Amygdala (tissue), 56 donors: ENCODE data around the gene HSPBP1.

ENCODE experiments used
- DNase-seq, 56 donors: peaks; one replicate each; lab custom pipeline; 2025; lab: John Stamatoyannopoulos, UW

The HSPBP1 gene

DNA sequence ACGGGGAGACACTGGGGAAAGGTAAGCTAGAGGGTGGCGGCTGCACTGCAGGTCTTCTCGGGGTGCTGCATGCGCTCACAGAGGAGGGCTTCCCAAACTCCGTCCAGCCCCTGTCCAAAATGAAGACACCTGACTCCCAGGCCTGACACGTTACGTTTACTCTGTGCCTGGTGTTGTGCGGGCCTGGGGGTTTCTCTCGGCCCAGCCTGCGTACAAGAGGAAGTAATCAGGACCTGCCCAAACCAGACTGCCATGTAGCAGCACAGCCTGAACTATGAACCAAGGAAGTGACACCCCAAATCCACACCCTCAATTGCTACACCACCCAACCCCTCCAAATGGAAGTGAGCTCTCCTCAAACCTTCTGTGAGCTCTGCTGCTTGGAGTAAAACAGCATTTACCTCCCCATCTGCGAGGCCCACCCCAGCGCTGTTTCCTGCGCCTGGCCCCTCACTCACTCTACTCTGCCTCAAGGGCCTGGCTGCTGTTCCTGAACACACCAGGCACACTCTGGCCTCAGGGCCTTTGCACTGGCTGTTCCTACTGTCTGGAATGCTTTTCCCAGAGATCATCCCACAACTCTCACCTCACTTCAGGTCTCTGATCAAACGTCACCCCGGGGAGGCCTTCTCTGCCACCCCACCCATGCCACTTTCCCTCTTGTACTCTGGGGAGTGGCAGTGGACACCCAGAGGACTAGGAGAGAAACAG, 3.0 kb downstream of the HSPBP1 start:
- DNase-seq: no peak

DNA sequence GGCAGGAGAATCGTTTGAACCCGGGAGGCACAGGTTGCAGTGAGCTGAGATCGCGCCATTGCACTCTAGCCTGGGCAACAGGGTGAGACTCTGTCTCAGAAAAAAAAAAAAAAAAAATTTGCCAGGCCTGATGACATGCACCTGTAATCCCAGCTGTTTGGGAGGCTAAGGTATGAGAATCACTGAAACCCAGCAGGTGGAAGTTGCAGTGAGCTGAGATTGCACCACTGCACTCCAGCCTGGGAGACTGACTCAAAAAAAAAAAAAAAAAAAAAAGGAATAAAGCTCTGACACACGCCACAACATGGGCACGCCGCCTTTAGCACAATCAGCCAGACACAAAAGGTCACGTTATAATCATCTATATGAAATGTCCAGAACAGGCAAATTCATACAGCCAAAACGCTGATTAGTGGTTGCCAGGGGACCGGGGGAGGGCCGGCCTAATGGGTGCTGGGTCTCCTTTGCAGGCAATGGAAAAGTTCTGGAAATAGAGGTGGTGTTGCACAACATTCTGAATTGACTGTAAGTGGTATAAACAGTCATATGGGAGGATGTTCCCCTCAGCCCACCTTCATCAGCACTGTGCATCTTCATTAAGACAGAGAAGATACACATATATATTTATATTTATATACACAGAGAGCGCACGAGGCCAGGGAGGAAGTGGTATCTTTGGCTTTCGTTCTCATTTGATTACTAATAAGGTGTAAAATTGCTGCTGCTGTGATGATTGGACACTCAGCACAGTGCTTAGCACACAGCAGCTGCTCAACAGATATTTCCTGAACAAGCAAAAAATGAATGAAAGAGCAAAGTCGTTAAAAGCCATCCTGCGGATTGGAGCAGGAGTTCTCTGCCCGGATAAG, 3.8 kb downstream of the HSPBP1 start:
- no peak for DNase-seq

DNA sequence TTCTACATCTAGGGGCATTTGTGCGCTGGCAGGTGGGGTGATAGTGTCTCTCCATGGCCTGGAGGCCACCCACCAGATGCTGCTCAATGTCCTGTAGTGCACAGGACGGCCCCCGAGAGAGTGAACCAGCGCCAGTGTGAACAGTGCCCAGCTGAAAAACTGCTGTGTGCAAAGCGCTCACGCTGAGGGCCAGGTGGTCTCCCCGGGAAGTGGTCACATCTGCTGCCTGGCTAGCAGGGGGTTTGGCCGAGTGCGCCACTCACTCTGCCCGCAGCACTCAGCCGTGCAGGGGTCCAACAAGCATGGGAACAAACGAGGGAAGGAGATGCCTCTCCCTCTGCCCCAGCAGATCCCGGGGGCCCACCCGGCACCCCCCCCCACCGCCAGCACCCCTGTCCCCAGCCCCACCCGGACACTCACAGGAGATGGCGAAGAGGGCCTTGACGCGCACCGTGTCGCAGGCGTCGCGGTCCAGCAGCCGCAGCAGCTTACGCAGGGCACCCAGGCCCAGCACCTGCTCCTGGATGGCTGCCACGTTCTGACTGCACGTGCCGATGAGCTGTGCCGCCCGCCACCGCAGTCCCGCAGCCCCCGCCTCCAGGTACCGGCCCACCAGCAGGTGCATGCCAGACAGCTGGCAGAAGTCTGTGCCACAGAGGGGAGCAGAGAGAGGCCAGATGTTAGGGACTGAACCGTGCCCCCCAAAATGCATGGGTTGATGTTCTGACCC, 5.8 kb downstream of the HSPBP1 start:
- DNase-seq: no peak

DNA sequence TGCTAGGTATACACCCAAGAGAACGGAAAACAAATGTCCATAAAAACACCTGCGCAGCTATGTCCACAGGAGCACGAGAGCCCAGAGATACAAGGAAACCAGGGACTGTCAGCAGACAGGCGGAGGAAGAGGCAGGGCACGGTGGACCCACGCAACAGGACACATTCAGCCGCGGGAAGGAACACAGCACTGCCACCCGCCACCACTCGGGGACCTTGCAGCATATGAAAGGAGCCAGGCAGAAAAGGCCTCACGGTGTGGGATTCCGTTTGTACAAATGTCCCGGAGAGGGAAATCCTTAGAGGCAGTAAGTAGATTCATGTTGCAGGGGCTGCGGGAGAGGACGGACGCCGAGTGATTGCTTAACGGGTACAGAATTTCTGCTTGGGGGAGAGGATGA, 7.8 kb downstream of the HSPBP1 start:
- DNase-seq: no peak

DNA sequence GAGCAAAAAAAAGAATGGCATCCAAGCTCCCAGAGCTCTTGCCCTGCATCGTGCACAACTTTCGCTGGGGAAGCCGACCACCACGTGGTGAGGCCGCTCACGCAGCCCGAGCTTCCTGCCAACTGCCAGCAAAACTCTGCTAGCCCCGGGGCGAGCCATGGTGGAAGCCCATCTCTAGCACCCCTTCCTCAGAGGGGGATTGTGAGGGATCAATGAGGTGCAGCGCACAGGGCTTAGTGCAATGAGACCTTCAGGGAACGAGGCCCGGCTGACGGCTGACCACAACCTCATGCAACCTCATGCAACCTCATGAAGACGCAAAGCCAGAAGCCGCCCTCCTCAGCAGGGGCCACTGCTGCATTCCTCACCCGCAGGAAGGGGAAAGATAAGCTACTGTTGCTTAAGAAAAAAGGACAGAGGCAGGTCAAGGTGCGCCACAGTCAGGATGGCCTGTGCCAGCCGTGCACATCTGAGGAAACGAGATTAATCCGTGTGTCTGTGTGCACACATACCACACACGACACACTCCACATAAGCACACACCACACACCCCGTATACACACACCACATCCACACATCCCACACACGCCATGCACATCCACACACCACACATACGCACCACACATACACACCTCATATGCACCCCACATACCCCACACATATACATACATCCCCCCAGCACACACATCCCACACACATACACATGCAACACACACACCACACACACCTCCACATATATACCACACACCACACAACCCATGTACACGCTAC, 9.6 kb downstream of the HSPBP1 start:
- no peak for DNase-seq

DNA sequence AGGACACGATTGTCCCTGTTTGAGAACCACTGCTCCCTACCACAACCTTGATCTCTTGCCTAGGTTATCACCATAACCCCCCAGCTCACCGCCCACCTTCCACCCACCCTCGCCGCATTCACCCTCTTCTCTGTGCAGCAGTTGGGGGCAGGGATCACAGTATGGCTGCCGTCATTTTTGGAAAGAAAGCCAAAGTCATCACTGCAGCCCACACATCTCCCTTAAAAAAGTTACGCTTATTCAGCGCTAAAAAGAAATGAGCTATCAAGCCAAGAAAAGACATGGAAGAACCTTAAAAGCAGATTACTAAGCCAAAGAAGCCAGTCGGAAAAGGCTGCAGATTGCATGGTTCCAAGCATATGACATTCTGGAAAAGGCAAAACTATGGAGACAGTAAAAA, 10.6 kb downstream of the HSPBP1 start:
- DNase-seq: peak in 5 of 56 donors; percentile 7 to 23 (median 14)

DNA sequence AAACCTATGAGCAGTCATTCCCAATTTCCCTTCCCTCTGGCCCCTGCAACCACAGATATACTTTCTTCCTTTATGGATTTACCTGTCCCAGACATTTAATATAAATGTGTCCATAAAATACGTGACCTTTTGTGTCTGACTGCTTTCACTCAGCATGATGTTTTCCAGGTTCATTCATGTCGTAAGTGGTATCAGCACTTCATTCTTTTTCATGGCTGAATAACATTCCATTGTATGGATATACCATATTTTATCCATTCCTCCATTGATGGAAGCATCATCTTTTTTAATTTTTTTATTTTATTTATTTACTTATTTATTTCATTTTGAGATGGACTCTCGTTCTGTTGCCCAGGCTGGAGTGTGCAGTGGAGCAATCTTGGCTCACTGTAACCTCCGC, 13.1 kb downstream of the HSPBP1 start:
- no peak for DNase-seq

DNA sequence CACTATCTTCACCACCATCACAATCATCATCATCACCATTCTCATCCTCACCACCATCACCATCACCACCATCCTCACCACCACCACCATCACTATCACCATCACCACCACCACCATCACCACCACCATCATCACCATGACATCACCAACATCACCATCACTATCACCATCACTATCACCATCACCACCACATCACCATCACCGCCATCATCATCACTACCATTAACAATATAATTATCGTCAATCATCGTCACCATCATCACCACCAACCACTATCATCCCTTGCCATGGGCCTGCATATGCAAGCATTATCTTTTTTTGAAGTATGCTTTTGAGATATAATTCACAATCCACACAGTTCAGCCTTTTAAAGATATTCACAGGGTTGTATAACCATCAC, 13.5 kb downstream of the HSPBP1 start:
- DNase-seq: no peak

DNA sequence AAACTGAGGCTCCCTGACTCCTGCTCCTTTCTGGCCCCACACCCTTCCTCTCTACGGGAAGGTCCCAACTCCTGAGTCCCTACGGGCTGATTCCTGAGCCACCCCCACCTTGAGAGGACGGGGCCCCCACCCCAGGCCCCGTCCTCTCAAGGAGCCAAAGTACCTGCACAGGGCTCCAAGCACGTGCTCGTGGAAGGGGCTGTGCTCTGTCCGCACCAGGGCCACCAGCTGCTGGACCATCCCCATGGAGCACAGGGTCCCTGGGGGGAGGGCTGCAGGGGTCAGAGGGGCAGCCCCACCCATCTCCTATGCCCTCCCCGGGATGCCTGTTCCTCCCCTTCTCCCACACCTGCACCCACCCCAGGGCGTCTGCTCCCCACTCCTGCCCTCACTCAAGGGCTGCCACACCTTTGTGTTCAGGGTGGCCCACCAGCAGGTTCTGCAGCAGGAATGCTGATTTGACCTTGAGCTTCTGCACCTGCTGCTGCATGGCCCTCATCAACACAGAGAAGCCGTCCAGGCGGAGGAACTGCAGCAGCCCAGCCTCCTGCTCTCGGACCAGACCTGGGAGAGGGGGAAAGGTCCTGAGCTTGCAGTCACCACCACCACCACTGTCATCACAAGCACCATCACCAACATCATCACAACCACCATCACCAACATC, 14.1 kb downstream of the HSPBP1 start:
- no peak for DNase-seq

DNA sequence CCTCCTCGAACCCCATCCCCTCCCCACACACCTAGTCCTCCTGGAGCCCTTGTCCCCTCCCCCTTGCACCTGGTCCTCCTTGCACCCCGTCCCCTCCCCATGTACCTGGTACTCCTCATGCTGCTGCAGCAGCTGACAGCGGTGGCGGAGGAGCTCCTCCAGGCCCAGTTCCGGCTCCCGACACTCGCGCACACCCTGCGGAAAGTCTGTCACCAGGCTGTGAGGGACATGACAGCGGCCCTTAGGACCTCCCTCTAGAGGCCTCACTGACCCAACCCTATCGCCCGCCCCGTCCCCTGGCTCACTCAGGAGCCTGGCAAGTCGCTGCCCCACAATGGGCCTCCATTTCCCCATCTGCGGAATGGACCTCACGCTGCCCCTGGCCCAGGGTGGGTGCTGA, 14.7 kb downstream of the HSPBP1 start:
- DNase-seq: no peak

DNA sequence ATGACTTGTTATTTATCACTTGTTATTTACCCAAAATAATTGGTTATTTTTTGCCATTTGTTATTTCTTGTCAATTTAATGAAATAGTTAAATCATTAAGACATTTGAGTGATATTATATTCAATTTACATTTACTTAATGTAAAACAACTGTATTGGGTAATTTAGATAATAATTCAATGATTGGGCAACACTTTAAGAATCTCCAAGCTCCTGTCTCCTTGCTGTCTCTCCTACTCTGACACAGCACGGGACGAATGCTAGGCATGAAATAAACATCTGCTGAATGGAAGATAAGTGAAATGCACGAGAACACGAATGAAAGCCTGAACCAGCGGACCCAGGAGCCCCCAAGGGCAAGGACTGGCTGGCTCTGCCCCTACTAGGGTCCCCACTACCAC, 15.4 kb downstream of the HSPBP1 start:
- DNase-seq: no peak

DNA sequence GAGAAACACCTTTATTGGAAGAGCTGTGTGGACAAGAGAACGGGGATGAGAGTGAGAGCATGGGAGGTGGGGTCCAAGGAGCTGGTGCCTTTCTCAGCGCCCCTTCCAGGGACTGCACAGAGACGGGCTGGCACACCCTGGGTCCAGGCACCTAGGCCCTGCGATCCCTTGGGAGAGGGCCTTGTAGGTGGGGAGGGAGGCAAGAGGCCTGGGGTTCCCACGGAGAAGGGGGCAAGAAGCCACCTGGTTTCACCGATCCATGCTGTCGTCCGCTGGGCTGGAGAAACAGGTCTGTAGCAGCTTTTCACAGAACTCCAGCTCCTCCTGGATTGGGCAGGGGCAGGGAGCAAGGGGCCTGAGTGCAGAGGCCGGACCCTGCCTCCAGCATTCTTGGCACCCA, 17.6 kb downstream of the HSPBP1 start:
- no peak for DNase-seq

DNA sequence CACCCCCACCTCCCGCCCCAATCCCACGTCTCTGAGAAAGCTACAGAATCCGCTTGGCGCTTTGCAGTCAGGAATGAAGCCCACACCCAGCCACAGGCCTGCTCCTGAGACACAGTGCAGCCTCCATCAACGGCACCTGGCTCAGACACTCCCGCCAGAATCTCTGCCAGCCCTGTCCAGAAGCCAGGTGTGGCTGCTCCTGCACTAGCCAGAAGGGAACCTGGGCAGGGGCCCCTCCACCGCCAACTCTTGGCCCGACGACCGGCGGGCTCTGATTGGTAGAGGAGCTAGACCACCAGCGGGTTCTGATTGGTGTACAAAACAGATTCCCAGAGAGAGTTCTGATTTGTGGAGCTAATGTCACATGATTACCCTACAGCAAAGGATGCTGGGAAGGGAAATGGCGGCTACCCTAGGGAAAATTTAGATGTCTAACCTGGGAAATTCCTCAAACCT, 18.2 kb downstream of the HSPBP1 start:
- DNase-seq: no peak

DNA sequence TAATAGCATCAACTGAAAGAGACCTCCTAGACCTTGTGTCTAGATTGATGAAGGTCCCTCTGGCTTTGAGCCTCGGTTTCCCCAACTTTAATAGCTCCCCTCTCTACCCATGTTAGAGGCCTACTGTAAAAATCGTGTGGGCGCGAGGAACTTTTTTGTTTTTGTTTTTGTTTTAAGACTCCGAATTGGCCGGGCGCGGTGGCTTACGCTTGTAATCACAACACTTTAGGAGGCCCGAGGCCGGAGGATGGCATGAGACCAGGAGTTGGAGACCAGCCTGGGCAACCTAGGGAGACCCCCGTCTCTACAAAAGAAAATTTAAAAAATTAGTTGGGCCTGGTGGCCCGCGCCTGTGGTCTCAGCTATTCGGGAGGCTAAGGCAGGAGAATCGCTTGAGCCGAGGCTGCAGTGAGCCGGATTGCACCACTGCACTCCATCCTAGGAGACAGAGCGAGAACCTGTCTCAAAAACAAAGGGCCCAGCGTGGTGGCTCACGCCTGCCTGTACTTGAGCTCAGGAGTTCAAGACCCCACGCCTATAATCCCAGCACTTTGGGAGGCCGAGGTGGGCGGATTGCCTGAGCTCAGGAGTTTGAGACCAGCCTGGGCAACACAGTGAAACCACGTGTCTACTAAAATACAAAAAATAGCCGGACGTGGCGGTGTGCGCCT, 20.2 kb downstream of the HSPBP1 start:
- peak in 2 of 56 donors; percentile 48 to 53 for DNase-seq

DNA sequence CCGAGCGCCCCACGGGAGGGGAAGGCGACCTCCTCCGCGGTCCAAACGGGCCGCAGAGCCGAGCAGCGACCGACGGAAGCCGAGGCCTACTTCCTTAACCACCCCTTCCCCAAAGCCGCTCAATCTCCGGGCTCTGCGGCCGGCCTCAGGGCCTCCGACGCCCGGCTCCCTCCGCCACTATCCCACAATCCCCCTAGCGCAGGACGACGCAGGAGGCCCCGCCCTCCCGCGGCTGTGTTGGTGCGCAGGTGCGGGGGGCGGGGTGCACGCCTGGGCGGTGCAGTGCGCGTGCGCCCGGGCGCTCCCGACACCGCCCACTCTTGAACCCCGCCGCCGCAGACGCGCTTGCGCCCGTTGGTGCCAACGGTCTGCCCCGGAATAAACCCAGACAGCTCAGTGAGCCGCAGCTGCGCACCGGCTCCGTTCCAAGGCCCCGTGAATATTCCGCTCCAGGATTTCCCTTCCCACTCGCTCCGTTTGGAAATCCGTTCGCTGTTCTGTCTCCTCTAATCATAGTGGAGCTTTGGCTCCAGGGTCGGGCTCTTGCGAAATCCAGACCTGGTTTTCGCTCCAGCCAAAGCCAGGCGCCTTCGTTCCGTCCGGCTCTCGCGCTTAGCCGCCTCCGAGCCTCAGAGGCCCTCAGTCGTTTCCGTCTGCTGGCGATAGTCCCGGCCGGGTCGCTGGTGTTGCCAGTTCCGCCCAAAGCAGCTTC, 20.9 kb downstream of the HSPBP1 start, which contains the start of gene PPP6R1:
TSS of gene PPP6R1 (minus strand) at position 190 of the 712 bp plus-strand sequence. CDS start 11,914 bp downstream, outside the sequence.
- peak; percentile 68 to 99 (median 96) for DNase-seq

DNA sequence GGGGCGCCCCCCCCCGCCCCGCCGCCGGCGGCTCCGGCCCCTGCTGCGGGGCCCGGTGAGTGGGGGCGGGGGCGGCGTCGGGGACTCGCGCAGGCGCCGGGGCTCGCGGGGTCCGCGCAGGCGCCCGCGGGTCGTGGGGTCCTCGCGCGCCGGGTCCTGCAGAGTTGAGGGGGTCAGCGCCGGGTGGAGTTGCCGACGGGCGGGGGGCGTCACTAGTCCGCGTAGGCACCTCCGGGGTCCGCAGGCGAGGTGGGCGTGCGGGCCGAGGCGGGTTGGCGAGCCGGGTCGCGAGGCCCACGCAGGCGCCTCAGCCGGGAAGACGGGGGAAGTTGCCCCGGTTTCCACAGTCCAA, 21.5 kb downstream of the HSPBP1 start:
- DNase-seq: peak in 9 of 56 donors; percentile 34 to 70 (median 54)

DNA sequence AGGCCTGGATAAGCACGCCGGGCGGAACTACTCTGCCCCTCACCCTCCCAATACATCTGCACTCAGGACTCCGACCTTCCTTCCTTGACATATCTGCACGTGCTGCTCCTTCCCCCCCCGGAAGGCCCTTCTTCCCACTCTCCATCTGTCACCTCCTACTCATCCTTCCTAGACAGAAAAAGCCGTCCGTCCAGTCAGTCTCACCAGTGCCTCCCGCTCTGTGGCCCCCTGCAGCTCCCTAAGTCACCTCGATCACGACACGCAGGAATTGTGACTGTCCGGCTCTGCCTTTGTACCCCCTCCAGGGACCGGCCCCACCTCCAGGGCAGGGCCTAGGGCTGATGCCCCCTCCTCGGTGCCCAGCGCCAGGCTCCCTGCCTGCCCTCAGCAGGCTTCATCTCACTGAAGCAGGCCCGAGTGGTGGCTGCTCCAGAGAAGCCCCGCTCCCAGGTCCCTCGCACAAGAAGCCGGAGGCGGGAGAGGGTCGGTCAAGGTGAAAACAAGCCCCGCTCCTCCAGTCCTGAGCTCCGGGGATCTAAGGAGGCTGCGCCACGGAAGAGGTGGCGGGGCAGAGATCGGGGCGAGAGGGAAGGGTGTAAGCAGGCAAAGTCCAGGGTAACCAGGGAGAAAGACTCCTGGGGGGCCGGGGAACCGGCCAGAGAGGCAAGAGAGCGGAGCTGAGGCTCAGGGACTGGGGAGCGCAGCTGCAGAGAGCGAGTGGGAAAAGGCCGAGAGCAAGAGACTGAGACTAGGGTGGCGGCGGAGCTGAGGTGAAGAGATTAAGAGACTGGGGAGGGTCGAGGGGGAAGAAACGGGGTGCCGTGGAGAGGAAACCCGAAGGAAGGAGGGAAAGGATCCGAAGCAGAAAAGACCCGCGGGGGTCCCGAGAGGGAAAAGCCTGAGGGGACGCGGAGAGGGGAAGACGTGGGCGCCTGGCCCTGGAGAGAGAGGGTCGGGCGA, 22.2 kb downstream of the HSPBP1 start:
- DNase-seq: peak in 3 of 56 donors; percentile 13 to 38 (median 33)
